Endothelial cell of umbilical vein (primary cell): ENCODE data around the gene MRPL38.

Source experiments
- EZH2 ChIP-seq: IDR thresholded peaks from 2 replicates; pipeline ENCODE4 v1.6.1; 2012; ENCODE audit warnings: borderline replicate concordance, low read depth, mild to moderate bottlenecking, moderate library complexity, low read length, inconsistent platforms; ENCODE audit not compliant: severe bottlenecking
- GATA2 ChIP-seq: IDR thresholded peaks from 2 replicates; pipeline ENCODE4 v1.7.0; 2011; ENCODE audit warnings: low read depth, mild to moderate bottlenecking, moderate library complexity, mixed read lengths, low read length; ENCODE audit not compliant: insufficient read length, insufficient read depth
- JUN ChIP-seq: IDR thresholded peaks from 2 replicates; pipeline ENCODE4 v1.6.1; 2011; ENCODE audit warnings: borderline replicate concordance, low read depth; ENCODE audit not compliant: insufficient read length, insufficient read depth
- MAX ChIP-seq: IDR thresholded peaks from 2 replicates; pipeline ENCODE4 v1.6.1; 2011; ENCODE audit not compliant: insufficient read depth, insufficient read length
- MYC ChIP-seq: IDR thresholded peaks from one replicate; pipeline ENCODE4 v1.6.1; 2011; ENCODE audit warnings: mild to moderate bottlenecking, low read depth, low read length
- POLR2A ChIP-seq: IDR thresholded peaks from 2 replicates; pipeline ENCODE4 v1.6.1; 2012; ENCODE audit warnings: low read depth, mild to moderate bottlenecking, control low read depth, low read length
- POLR2AphosphoS5 ChIP-seq: IDR thresholded peaks from 2 replicates; pipeline ENCODE4 v1.6.1; 2012; ENCODE audit warnings: low read depth, mild to moderate bottlenecking, control low read depth, low read length, moderate library complexity; ENCODE audit not compliant: insufficient read depth
- TF ChIP-seq, protein P1 (sequence below), 2 donors: IDR thresholded peaks; 1 replicate in 1 of 2; 2 replicates in 1 of 2; pipeline ENCODE4 v1.5.1; 2011; ENCODE audit warnings: low read length in 2 of 2, mild to moderate bottlenecking in 2 of 2, moderate library complexity in 2 of 2, control low read depth in 1 of 2, inconsistent platforms in 1 of 2, low read depth in 1 of 2; ENCODE audit not compliant: insufficient read depth in 1 of 2; ENCODE audit errors: extremely low read depth in 1 of 2

- TF ChIP-seq, protein P1, sequence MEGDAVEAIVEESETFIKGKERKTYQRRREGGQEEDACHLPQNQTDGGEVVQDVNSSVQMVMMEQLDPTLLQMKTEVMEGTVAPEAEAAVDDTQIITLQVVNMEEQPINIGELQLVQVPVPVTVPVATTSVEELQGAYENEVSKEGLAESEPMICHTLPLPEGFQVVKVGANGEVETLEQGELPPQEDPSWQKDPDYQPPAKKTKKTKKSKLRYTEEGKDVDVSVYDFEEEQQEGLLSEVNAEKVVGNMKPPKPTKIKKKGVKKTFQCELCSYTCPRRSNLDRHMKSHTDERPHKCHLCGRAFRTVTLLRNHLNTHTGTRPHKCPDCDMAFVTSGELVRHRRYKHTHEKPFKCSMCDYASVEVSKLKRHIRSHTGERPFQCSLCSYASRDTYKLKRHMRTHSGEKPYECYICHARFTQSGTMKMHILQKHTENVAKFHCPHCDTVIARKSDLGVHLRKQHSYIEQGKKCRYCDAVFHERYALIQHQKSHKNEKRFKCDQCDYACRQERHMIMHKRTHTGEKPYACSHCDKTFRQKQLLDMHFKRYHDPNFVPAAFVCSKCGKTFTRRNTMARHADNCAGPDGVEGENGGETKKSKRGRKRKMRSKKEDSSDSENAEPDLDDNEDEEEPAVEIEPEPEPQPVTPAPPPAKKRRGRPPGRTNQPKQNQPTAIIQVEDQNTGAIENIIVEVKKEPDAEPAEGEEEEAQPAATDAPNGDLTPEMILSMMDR (IDR thresholded peaks at IDR 0.05; ENCODE audit: extremely low read depth in 1 of 2, insufficient read depth in 1 of 2, low read depth in 1 of 2, low read length in 2 of 2): no peak
- TF ChIP-seq EZH2 (no peak), MYC (no peak), POLR2A (no peak), POLR2AphosphoS5 (no peak), MAX (no peak), JUN (no peak), GATA2 (no peak)
These were observed 48.5 kb downstream of the MRPL38 start for GRCh38 chr17:75856062-75856756.
